H1 (cell line): Measurements from ENCODE around the gene KIF26B.

ENCODE experiments used
- ATF2 ChIP-seq: IDR thresholded peaks from 2 replicates; pipeline ENCODE4 v1.6.1; 2012; ENCODE audit warnings: low read length, inconsistent platforms
- BRCA1 ChIP-seq: IDR thresholded peaks from 2 replicates; pipeline ENCODE4 v1.6.1; 2012; ENCODE audit warnings: low read depth, low read length, improper control_type of control experiment
- CHD2 ChIP-seq: IDR thresholded peaks from 2 replicates; pipeline ENCODE4 v1.6.1; 2012; ENCODE audit warnings: low read length, improper control_type of control experiment
- JUN ChIP-seq: IDR thresholded peaks from 2 replicates; pipeline ENCODE4 v1.6.1; 2011; ENCODE audit warnings: low read depth, mild to moderate bottlenecking, improper control_type of control experiment, low read length
- POLR2A ChIP-seq, 2 experiments: IDR thresholded peaks; 1 replicate in 1 of 2; 2 replicates in 1 of 2; pipeline ENCODE4 v1.6.1; 2011; ENCODE audit warnings: low read depth in 2 of 2, low read length in 2 of 2, mild to moderate bottlenecking in 2 of 2; ENCODE audit errors: control extremely low read depth in 1 of 2
- POLR2AphosphoS5 ChIP-seq: IDR thresholded peaks from 2 replicates; pipeline ENCODE4 v1.6.1; 2011; ENCODE audit warnings: low read depth, low read length
- SIX5 ChIP-seq: IDR thresholded peaks from 2 replicates; pipeline ENCODE4 v1.6.1; 2011; ENCODE audit warnings: mild to moderate bottlenecking, low read depth, low read length
- TF ChIP-seq, protein P1 (sequence below), 3 experiments: IDR thresholded peaks; 1 replicate in 2 of 3; 2 replicates in 1 of 3; pipeline versions ENCODE4 v1.5.1 to v1.6.1; 2011; ENCODE audit warnings: low read length in 3 of 3, mild to moderate bottlenecking in 3 of 3, inconsistent platforms in 2 of 3, low read depth in 1 of 3, moderate library complexity in 1 of 3; ENCODE audit not compliant: insufficient read depth in 1 of 3; ENCODE audit errors: control extremely low read depth in 1 of 3

- no peak for TF ChIP-seq POLR2A (IDR thresholded peaks at IDR 0.05; ENCODE audit: control extremely low read depth in 1 of 2, low read depth in 2 of 2, low read length in 2 of 2)
- TF ChIP-seq BRCA1 = no peak
- TF ChIP-seq, protein P1, sequence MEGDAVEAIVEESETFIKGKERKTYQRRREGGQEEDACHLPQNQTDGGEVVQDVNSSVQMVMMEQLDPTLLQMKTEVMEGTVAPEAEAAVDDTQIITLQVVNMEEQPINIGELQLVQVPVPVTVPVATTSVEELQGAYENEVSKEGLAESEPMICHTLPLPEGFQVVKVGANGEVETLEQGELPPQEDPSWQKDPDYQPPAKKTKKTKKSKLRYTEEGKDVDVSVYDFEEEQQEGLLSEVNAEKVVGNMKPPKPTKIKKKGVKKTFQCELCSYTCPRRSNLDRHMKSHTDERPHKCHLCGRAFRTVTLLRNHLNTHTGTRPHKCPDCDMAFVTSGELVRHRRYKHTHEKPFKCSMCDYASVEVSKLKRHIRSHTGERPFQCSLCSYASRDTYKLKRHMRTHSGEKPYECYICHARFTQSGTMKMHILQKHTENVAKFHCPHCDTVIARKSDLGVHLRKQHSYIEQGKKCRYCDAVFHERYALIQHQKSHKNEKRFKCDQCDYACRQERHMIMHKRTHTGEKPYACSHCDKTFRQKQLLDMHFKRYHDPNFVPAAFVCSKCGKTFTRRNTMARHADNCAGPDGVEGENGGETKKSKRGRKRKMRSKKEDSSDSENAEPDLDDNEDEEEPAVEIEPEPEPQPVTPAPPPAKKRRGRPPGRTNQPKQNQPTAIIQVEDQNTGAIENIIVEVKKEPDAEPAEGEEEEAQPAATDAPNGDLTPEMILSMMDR (IDR thresholded peaks at IDR 0.05; ENCODE audit: control extremely low read depth in 1 of 3, insufficient read depth in 1 of 3, low read depth in 1 of 3, low read length in 3 of 3) = no peak
- TF ChIP-seq CHD2 = no peak
- TF ChIP-seq SIX5 = no peak
- no peak for TF ChIP-seq POLR2AphosphoS5
- TF ChIP-seq ATF2 = no peak
- no peak for TF ChIP-seq JUN
These were observed 325.8 kb downstream of the KIF26B start for GRCh38 chr1:245480393-245481120.
